Right lobe of liver (tissue), 6 donors: ENCODE data around the gene FBXO44. TPM values are rescaled to one million over a fixed set of nuclear protein-coding genes. Genes with fewer than 3 reads are reported as not detected.

Experiments
- ATAC-seq, 4 donors: fragments of 200-7000 bp; cut with Tn5 transposase; one replicate each; pipeline ENCODE4 v1.9.1; 2020; ENCODE audit warnings: mild to moderate bottlenecking in 4 of 4, moderate library complexity in 4 of 4
- DNase-seq, 3 donors: peaks; one replicate each; pipeline ENCODE4 v3.0.0-alpha.2; 2020
- H3K27ac ChIP-seq, 3 donors: fragments of 200-600 bp; one replicate each; pipeline ENCODE4 v1.8.0; 2022
- H3K27me3 ChIP-seq, 2 donors: fragments of 200-600 bp; one replicate each; pipeline ENCODE4 v1.8.0; 2022
- H3K36me3 ChIP-seq, 4 donors: fragments of 200-600 bp; sonication (generic) in 1 of 4; one replicate each; pipeline versions ENCODE4 v1.5.1 to v1.8.0; 2017 to 2022; ENCODE audit warnings: control low read depth in 1 of 4
- H3K4me1 ChIP-seq, 4 donors: fragments of 200-600 bp; sonication (generic) in 1 of 4; one replicate each; pipeline versions ENCODE4 v1.5.1 to v1.8.0; 2017 to 2022; ENCODE audit warnings: control low read depth in 1 of 4
- H3K4me3 ChIP-seq, 3 donors: fragments of 200-600 bp; one replicate each; pipeline ENCODE4 v1.8.0; 2022
- H3K9me3 ChIP-seq, 4 donors: fragments of 200-600 bp; sonication (generic) in 1 of 4; one replicate each; pipeline versions ENCODE4 v1.5.1 to v1.8.0; 2017 to 2022; ENCODE audit warnings: control low read depth in 1 of 4
- POLR2A ChIP-seq: fragments of 450-650 bp; IDR thresholded peaks from one replicate; pipeline ENCODE4 v1.6.1; 2017; ENCODE audit warnings: antibody characterized with exemption, mild to moderate bottlenecking
- WGBS: methylation state at CpG from one replicate; pipeline ENCODE4 v1.1.6; 2018; ENCODE audit warnings: low coverage, low lambda C conversion rate; ENCODE audit not compliant: insufficient coverage; ENCODE audit errors: missing lambda C conversion rate; 5-methylcytosine and 5-hydroxymethylcytosine counted together
- intact Hi-C, 2 donors: fragments of 100-400 bp; cut with DNase I; formaldehyde crosslinking; loops; one replicate each; pipeline versions ENCODE4 v1.11.2 to v1.14.1; 2022
- total RNA-seq, 6 experiments: library from RNA; depleted of rRNA in 2 of 6; stranded (reverse); fragments of >200 nt in 2 of 6; fragmentation: NEBNext Ultra II Directional in 3 of 6; extraction: Animal tissue kit (Norgen Biotek cat#: 25700) in 3 of 6; gene quantifications; one replicate each; pipeline versions ENCODE4 v1.1.0 to v1.2.4, GENCODE V29; 2016 to 2023
- TF ChIP-seq, protein P1 (sequence below), 4 donors: fragments of 200-600 bp in 3 of 4; fragments of 450-650 bp in 1 of 4; IDR thresholded peaks; one replicate each; pipeline versions ENCODE4 v1.5.1 to v1.8.0; 2016 to 2022; ENCODE audit warnings: antibody characterized with exemption in 4 of 4, mild to moderate bottlenecking in 2 of 4
- donor health status: DM: no; HTN: yes; CAD: no.
- donor health status: DM: no; HTN: no; CAD: no.
- donor health status: DM: no; HTN: no; CAD: no.
- donor health status: DM: no; HTN: yes; CAD: no.
- donor health status: DM: no; HTN: yes; CAD: no.

Gene FBXO44
- total RNA-seq, 6 experiments from 2014 or later, result 8.7 to 15.3 (median 10.5) TPM

DNA sequence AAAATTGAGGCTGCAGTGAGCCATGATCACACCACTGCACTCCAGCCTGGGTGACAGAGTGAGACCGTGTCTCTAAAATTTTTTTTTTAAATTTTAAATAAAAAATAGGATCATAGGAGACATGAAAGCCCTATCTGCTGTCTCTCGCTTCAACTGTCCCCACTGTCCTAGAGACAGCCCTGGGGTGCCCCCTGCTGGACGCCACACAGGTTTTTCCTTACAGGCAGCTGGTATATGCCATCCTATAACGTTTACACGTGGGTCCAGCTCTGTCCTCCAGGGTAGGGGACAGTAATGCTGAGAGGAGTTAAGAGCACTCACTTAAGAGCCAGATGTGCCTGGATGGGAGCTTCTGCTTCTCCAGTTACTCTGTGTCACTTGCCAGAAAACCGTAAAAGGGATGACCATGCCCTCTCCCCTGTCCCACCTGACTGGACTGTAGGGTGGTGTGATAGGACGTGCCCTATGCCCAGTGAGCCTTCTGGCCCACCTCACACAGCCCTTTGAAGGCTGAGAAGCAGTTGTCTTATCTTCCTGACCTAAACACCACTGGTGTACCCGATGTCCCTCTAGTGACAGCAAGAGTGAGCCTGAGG, 8.9 kb upstream of the FBXO44 start:
- Histone ChIP-seq H3K27ac (no peak overlapping the region), H3K36me3 (no peaks in the 10 kb centered on the region), H3K4me3 (no peak overlapping the region), H3K9me3 (no peaks in the 10 kb centered on the region), H3K27me3 (no peaks in the 10 kb centered on the region), H3K4me1 (peaks cover 0 to 17% (median 5%) of the 10 kb centered on the region in 4 donors)
- DNase-seq, result peak; percentile 78 to 85 (median 82)
- intact Hi-C loops, result loop anchor here in 1 of 2 donors (10.0 kb wide), 1 partner anchor 401 kb away; no protein-coding TSS in a partner anchor
- TF ChIP-seq POLR2A, result no peak
- TF ChIP-seq, protein P1, sequence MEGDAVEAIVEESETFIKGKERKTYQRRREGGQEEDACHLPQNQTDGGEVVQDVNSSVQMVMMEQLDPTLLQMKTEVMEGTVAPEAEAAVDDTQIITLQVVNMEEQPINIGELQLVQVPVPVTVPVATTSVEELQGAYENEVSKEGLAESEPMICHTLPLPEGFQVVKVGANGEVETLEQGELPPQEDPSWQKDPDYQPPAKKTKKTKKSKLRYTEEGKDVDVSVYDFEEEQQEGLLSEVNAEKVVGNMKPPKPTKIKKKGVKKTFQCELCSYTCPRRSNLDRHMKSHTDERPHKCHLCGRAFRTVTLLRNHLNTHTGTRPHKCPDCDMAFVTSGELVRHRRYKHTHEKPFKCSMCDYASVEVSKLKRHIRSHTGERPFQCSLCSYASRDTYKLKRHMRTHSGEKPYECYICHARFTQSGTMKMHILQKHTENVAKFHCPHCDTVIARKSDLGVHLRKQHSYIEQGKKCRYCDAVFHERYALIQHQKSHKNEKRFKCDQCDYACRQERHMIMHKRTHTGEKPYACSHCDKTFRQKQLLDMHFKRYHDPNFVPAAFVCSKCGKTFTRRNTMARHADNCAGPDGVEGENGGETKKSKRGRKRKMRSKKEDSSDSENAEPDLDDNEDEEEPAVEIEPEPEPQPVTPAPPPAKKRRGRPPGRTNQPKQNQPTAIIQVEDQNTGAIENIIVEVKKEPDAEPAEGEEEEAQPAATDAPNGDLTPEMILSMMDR (IDR thresholded peaks at IDR 0.05), result peak; percentile 53 to 83 (median 80)
- peak in 1 of 4 donors; percentile 14 for ATAC-seq
- whole genome bisulfite sequencing, result 14% methylated on average over 6 of the region's 8 CpGs

DNA sequence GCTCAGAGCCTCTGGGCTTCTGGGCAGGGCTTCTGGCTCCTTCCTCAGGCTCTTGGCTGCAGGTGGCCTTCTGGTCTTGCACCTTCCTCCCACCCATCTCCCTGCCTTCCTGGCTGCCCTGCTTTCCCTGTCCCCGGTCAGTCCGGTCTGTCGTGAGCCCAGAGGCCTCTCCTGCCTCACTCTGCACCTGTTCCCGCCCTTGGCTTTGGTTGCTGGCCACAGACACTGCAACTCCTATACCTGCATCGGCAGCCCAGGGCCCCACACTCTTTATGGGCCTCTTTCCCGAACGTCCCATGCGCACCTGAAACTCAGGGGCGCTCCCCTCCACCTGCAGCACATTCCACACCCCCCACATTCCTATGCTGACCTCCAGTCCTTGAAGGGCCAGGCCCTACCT, 8.4 kb upstream of the FBXO44 start:
- WGBS, result 87% methylated on average over 6 of the region's 9 CpGs

DNA sequence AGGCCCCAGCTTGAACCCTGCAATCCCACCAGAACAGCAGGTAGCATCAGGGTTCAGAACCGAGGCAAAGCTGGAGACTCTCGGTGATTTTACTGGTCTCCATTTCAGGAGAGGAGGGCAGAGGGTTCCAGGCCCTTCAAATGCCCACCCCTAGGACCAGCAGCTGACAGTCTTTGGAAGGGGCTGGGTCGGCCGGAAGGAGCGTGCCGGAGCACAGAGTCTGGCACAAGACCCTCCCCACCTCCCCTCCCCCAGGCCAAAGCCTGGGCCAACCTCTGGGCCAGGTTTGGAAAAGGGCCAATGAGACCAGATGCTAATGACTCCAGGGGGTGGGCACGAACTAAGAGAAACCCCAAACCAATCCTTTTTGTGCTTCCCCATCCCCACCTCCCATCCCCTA, 7.3 kb upstream of the FBXO44 start:
- WGBS, result 33% methylated on average over 1 of the region's 7 CpGs
- H3K27me3 ChIP-seq, result no peaks in the 10 kb centered on the region
- TF ChIP-seq, protein P1 (IDR thresholded peaks at IDR 0.05), result no peak
- TF ChIP-seq POLR2A, result no peak
- ATAC-seq, result no peak
- intact Hi-C loops, result loop anchor here in 1 of 2 donors (10.0 kb wide), 1 partner anchor 403 kb away; no protein-coding TSS in a partner anchor
- DNase-seq, result no peak
- H3K27ac ChIP-seq, result no peak overlapping the region
- H3K36me3 ChIP-seq, result no peaks in the 10 kb centered on the region
- no peak overlapping the region for H3K4me3 ChIP-seq
- H3K9me3 ChIP-seq, result no peaks in the 10 kb centered on the region
- peaks cover 0 to 17% (median 5%) of the 10 kb centered on the region in 4 donors for H3K4me1 ChIP-seq

More for the DNA sequence above, 8.4 kb upstream of the FBXO44 start:
- TF ChIP-seq POLR2A, result no peak
- TF ChIP-seq, protein P1 (IDR thresholded peaks at IDR 0.05), result no peak
- Histone ChIP-seq H3K4me1 (peaks cover 0 to 17% (median 5%) of the 10 kb centered on the region in 4 donors), H3K36me3 (no peaks in the 10 kb centered on the region), H3K9me3 (no peaks in the 10 kb centered on the region), H3K27ac (no peak overlapping the region), H3K27me3 (no peaks in the 10 kb centered on the region), H3K4me3 (no peak overlapping the region)
- DNase-seq (no peak), ATAC-seq (no peak)
- intact Hi-C loops, result loop anchor here in 1 of 2 donors (10.0 kb wide), 1 partner anchor 402 kb away; no protein-coding TSS in a partner anchor

DNA sequence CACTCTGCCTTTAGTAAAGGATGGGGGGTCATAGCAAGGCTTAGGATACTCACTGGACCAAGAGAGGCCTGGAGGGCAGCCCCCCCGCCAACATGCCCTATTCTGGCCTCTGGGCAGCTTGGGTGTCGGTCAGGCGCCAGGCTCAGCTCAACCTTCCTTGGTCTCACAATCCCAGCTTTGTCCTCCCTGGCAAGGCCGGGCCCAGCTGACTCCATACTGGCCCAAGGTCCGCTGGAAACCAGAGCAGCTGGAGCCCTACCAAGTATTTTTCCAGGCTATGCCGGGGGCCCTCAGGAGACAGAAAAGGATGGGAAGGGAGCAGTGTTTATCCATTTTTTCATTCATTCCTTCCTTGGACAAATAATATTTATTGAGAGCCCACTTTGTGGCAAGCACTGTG, 6.6 kb upstream of the FBXO44 start:
- ATAC-seq (no peak), DNase-seq (no peak)
- no peak for TF ChIP-seq POLR2A
- TF ChIP-seq, protein P1 (IDR thresholded peaks at IDR 0.05), result no peak
- Histone ChIP-seq H3K4me3 (peak overlapping the region in 1 of 3 donors; percentile 40), H3K27me3 (no peaks in the 10 kb centered on the region), H3K4me1 (peaks cover 0 to 17% (median 5%) of the 10 kb centered on the region in 4 donors), H3K9me3 (no peaks in the 10 kb centered on the region), H3K36me3 (no peaks in the 10 kb centered on the region), H3K27ac (no peak overlapping the region)
- intact Hi-C loops, result loop anchor here in 1 of 2 donors (10.0 kb wide), 1 partner anchor 403 kb away; no protein-coding TSS in a partner anchor
- WGBS, result 10% methylated on average over 2 of the region's 6 CpGs
